B cell (primary cell): Measurements from ENCODE around the gene TSC1. TPM values are rescaled to one million over a fixed set of nuclear protein-coding genes. Genes with fewer than 3 reads are reported as not detected.

ENCODE experiments used
- ATAC-seq: fragments of 200-7000 bp; cut with Tn5 transposase; one replicate; pipeline ENCODE4 v1.10.0; 2021; ENCODE audit warnings: low read depth, mild to moderate bottlenecking, moderate number of reproducible peaks, moderate library complexity
- CTCF ChIA-PET: fragments of 350-600 bp; sonication (Branson Sonifier 250); formaldehyde crosslinking; loops from one replicate; lab custom pipeline; 2021; ENCODE audit warnings: antibody characterized with exemption, inconsistent platforms; lab: Charles Lee
- POLR2A ChIA-PET: fragments of 350-600 bp; sonication (Branson Sonifier 250); formaldehyde crosslinking; loops from one replicate; lab custom pipeline; 2021; ENCODE audit warnings: antibody characterized with exemption; lab: Charles Lee
- DNase-seq: peaks from one replicate; pipeline ENCODE4 v3.0.0; 2013
- H2AFZ ChIP-seq: 2 replicates; pipeline ENCODE4 v1.6.1; 2012; ENCODE audit warnings: mild to moderate bottlenecking, low read depth, low read length; ENCODE audit not compliant: insufficient read depth, poor library complexity, severe bottlenecking
- H3K27ac ChIP-seq, 2 donors: 1 replicate in 1 of 2; 2 replicates in 1 of 2; pipeline ENCODE4 v1.5.1; 2012 to 2013; ENCODE audit warnings: low read length in 2 of 2, mild to moderate bottlenecking in 2 of 2, moderate library complexity in 1 of 2
- H3K27me3 ChIP-seq, 4 experiments: fragments of 200-600 bp in 1 of 4; sonication (generic) in 1 of 4; replicated peaks in 1 of 4; 1 replicate in 2 of 4; 2 replicates in 2 of 4; pipeline versions ENCODE4 v1.6.1 to v1.7.0; 2013 to 2016; ENCODE audit warnings: low read length in 3 of 4, mild to moderate bottlenecking in 2 of 4, mixed read lengths in 1 of 4, moderate library complexity in 1 of 4; ENCODE audit not compliant: insufficient read depth in 4 of 4, control insufficient read depth in 3 of 4; ENCODE audit errors: control extremely low read depth in 1 of 4
- H3K36me3 ChIP-seq, 2 experiments: replicated peaks in 1 of 2; 1 replicate in 1 of 2; 2 replicates in 1 of 2; pipeline versions ENCODE4 v1.6.1 to v1.7.1; 2013; ENCODE audit warnings: low read length in 1 of 2; ENCODE audit not compliant: insufficient read depth in 2 of 2, control insufficient read depth in 1 of 2; ENCODE audit errors: control extremely low read depth in 1 of 2, extremely low read depth in 1 of 2
- H3K4me1 ChIP-seq, 2 donors: fragments of 200-600 bp in 1 of 2; sonication (generic) in 1 of 2; 1 replicate in 1 of 2; 2 replicates in 1 of 2; pipeline versions ENCODE4 v1.5.1 to v1.6.1; 2013 to 2017; ENCODE audit warnings: low read length in 2 of 2; ENCODE audit not compliant: control insufficient read depth in 2 of 2, insufficient read depth in 2 of 2
- H3K4me2 ChIP-seq: replicated peaks from 2 replicates; pipeline ENCODE3; 2012; ENCODE audit warnings: mild to moderate bottlenecking, low read depth, low read length; ENCODE audit not compliant: poor library complexity, severe bottlenecking
- H3K4me3 ChIP-seq, 5 experiments: fragments of 200-600 bp in 1 of 5; sonication (generic) in 1 of 5; 1 replicate in 3 of 5; 2 replicates in 2 of 5; pipeline versions ENCODE4 v1.5.1 to v1.7.0; 2011 to 2016; ENCODE audit warnings: low read length in 4 of 5, mild to moderate bottlenecking in 4 of 5, low read depth in 2 of 5, control low read depth in 1 of 5, moderate library complexity in 1 of 5; ENCODE audit not compliant: insufficient read depth in 1 of 5; ENCODE audit errors: control extremely low read depth in 1 of 5, extremely low read depth in 1 of 5
- H3K79me2 ChIP-seq: fragments of 200-600 bp; sonication (generic); one replicate; pipeline ENCODE4 v1.6.0; 2016; ENCODE audit warnings: low read length; ENCODE audit not compliant: control insufficient read depth, insufficient read depth
- H3K9ac ChIP-seq: fragments of 200-600 bp; sonication (generic); 2 replicates; pipeline ENCODE4 v1.6.1; 2017; ENCODE audit warnings: mild to moderate bottlenecking, low read length, moderate library complexity
- H3K9me3 ChIP-seq, 3 donors: one replicate each; pipeline versions ENCODE4 v1.6.1 to v1.7.1; 2013; ENCODE audit warnings: low read length in 2 of 3; ENCODE audit not compliant: control insufficient read depth in 2 of 3, insufficient read depth in 1 of 3; ENCODE audit errors: control extremely low read depth in 1 of 3
- H4K20me1 ChIP-seq: 2 replicates; pipeline ENCODE4 v1.6.0; 2012; ENCODE audit warnings: mild to moderate bottlenecking, low read length; ENCODE audit not compliant: insufficient read depth, control insufficient read depth, poor library complexity, severe bottlenecking
- H3K27ac Mint-ChIP-seq: one replicate; pipeline ENCODE4 v1.8.0; 2021; ENCODE audit warnings: mixed read lengths
- H3K27me3 Mint-ChIP-seq: one replicate; pipeline ENCODE4 v1.8.0; 2021; ENCODE audit warnings: mixed read lengths
- H3K4me1 Mint-ChIP-seq: one replicate; pipeline ENCODE4 v1.8.0; 2021; ENCODE audit warnings: mixed read lengths
- H3K4me3 Mint-ChIP-seq: one replicate; pipeline ENCODE4 v1.8.0; 2021; ENCODE audit warnings: mixed read lengths
- H3K9me3 Mint-ChIP-seq: one replicate; pipeline ENCODE4 v1.8.0; 2022; ENCODE audit warnings: mixed read lengths; ENCODE audit not compliant: insufficient read depth
- CTCF ChIP-seq: fragments of 200-600 bp; IDR thresholded peaks from one replicate; pipeline ENCODE4 v1.8.0; 2022; ENCODE audit warnings: antibody characterized with exemption, mild to moderate bottlenecking
- EZH2 ChIP-seq: IDR thresholded peaks from 2 replicates; pipeline ENCODE4 v1.6.1; 2012; ENCODE audit warnings: borderline replicate concordance, low read depth, mild to moderate bottlenecking, moderate library complexity, low read length; ENCODE audit not compliant: insufficient read depth, poor library complexity, severe bottlenecking
- WGBS: methylation state at CpG from one replicate; pipeline ENCODE4 v1.1.5; 2013; ENCODE audit warnings: missing lambda C conversion rate; ENCODE audit not compliant: insufficient coverage; 5-methylcytosine and 5-hydroxymethylcytosine counted together
- intact Hi-C: fragments of 100-400 bp; cut with micrococcal nuclease; formaldehyde crosslinking; loops from one replicate; pipeline ENCODE4 v1.10.0; 2022
- polyA plus RNA-seq: library from polyadenylated mRNA; depleted of rRNA; stranded (reverse); fragments of >200 nt; gene quantifications from 2 replicates; pipeline ENCODE4 v1.2.3, GENCODE V29; 2012
- total RNA-seq, 2 donors: library from RNA; stranded (reverse); fragments of 120-200 nt in 1 of 2; gene quantifications; 1 replicate in 1 of 2; 2 replicates in 1 of 2; pipeline versions ENCODE4 v1.2.3 to v1.2.4, GENCODE V29; 2013 to 2022

TSC1 gene
- total and polyA plus RNA-seq, 2 donors (not counting 1 experiment from before 2014, with no cell fraction given) = 34.4 to 102 TPM

GRCh38 chr9:132948482-132949050 lies 4.2 kb upstream of the TSC1 start:
- H3K4me1 Mint-ChIP-seq = peaks cover 11% of the 10 kb centered on the region
- ChIA-PET POLR2A (interaction anchor here (0.7 kb wide), 1 partner anchor 1050 kb away, joined by 3 read pairs; no protein-coding TSS in a partner anchor), CTCF (no interaction called here)
- WGBS = 92% methylated on average over 18 of the region's 18 CpGs
- H3K4me3 ChIP-seq = no peak overlapping the region
- H3K9me3 ChIP-seq = no peaks in the 10 kb centered on the region
- H3K4me1 ChIP-seq = peaks cover 9 to 12% of the 10 kb centered on the region in 2 donors
- H2AFZ ChIP-seq = no peak overlapping the region
- no peak for DNase-seq
- ATAC-seq = no peak
- H3K27ac Mint-ChIP-seq = no peak overlapping the region
- H3K4me2 ChIP-seq = no peak overlapping the region
- no peaks in the 10 kb centered on the region for H3K9me3 Mint-ChIP-seq
- no peak overlapping the region for H3K4me3 Mint-ChIP-seq
- H3K79me2 ChIP-seq = peaks cover 10% of the 10 kb centered on the region
- no peaks in the 10 kb centered on the region for H3K27me3 ChIP-seq
- no peak overlapping the region for H3K27ac ChIP-seq
- peaks cover 8% of the 10 kb centered on the region for H3K27me3 Mint-ChIP-seq
- no peaks in the 10 kb centered on the region for H3K36me3 ChIP-seq
- no peak overlapping the region for H3K9ac ChIP-seq
- no peak for TF ChIP-seq EZH2
- TF ChIP-seq CTCF = no peak
- no peaks in the 10 kb centered on the region for H4K20me1 ChIP-seq
- intact Hi-C loops = no loop called here

GRCh38 chr9:132947756-132948155 lies 3.3 kb upstream of the TSC1 start:
- Histone ChIP-seq H3K27me3 (no peaks in the 10 kb centered on the region), H3K9ac (no peak overlapping the region), H3K4me3 (no peak overlapping the region), H3K9me3 (no peaks in the 10 kb centered on the region), H4K20me1 (no peaks in the 10 kb centered on the region), H3K27ac (no peak overlapping the region), H3K4me1 (peaks cover 15 to 17% of the 10 kb centered on the region in 2 donors), H3K79me2 (peaks cover 18% of the 10 kb centered on the region), H3K4me2 (no peak overlapping the region), H3K36me3 (no peaks in the 10 kb centered on the region), H2AFZ (no peak overlapping the region)
- POLR2A ChIA-PET = interaction anchor here (0.6 to 0.7 kb wide), 3 partner anchors 17 to 1192 kb away, joined by 5 to 6 read pairs (median 6); no protein-coding TSS in a partner anchor
- TF ChIP-seq CTCF (no peak), EZH2 (no peak)
- intact Hi-C loops = no loop called here
- DNase-seq (no peak), ATAC-seq (no peak)
- Mint-ChIP-seq H3K9me3 (no peaks in the 10 kb centered on the region), H3K4me1 (peaks cover 18% of the 10 kb centered on the region), H3K27ac (no peak overlapping the region), H3K27me3 (peaks cover 8% of the 10 kb centered on the region), H3K4me3 (no peak overlapping the region)
- WGBS = 100% methylated on average over 4 of the region's 8 CpGs
- CTCF ChIA-PET = interaction anchor here (1.6 kb wide), 1 partner anchor 46 kb away, joined by 8 read pairs; no protein-coding TSS in a partner anchor
